HEK293T (cell line): ENCODE measurements around the gene DOK6.

Source experiments
- ARNT ChIP-seq: fragments of 450-650 bp; IDR thresholded peaks from 2 replicates; pipeline ENCODE4 v1.6.1; 2017; ENCODE audit warnings: mild to moderate bottlenecking
- ELF4 ChIP-seq: fragments of 450-650 bp; IDR thresholded peaks from 2 replicates; pipeline ENCODE4 v1.6.1; 2017; ENCODE audit warnings: antibody characterized with exemption
- FOXA1 ChIP-seq: fragments of 450-650 bp; IDR thresholded peaks from 2 replicates; pipeline ENCODE4 v1.6.1; 2016; ENCODE audit warnings: mild to moderate bottlenecking
- FOXK2 ChIP-seq: fragments of 450-650 bp; IDR thresholded peaks from 2 replicates; pipeline ENCODE4 v1.6.1; 2016; ENCODE audit warnings: mild to moderate bottlenecking
- HDGF ChIP-seq: fragments of 450-650 bp; IDR thresholded peaks from 2 replicates; pipeline ENCODE4 v1.6.1; 2017; ENCODE audit warnings: antibody characterized with exemption, borderline replicate concordance
- SP1 ChIP-seq: fragments of 450-650 bp; IDR thresholded peaks from 2 replicates; pipeline ENCODE4 v1.6.1; 2017

GRCh38 chr18:69490072-69490471 lies 89.4 kb downstream of the DOK6 start:
- TF ChIP-seq ELF4: no peak
- TF ChIP-seq ARNT: no peak
- no peak for TF ChIP-seq SP1
- TF ChIP-seq HDGF: no peak
- no peak for TF ChIP-seq FOXA1
- TF ChIP-seq FOXK2: no peak
